DMS153 treated with DMSO at 0.1 percent for 48 hours (cell line): ENCODE data around the gene PTPRN2.
"Not testable (repeated sequence)": the region's sequence is repeated elsewhere in the genome, so short reads cannot be mapped to it uniquely, and the experiment has no call there.

Source experiments
- DNase-seq: peaks from one replicate; lab custom pipeline; 2025; ENCODE audit not compliant: unreplicated experiment; lab: John Stamatoyannopoulos, UW

PTPRN2 gene

DNA sequence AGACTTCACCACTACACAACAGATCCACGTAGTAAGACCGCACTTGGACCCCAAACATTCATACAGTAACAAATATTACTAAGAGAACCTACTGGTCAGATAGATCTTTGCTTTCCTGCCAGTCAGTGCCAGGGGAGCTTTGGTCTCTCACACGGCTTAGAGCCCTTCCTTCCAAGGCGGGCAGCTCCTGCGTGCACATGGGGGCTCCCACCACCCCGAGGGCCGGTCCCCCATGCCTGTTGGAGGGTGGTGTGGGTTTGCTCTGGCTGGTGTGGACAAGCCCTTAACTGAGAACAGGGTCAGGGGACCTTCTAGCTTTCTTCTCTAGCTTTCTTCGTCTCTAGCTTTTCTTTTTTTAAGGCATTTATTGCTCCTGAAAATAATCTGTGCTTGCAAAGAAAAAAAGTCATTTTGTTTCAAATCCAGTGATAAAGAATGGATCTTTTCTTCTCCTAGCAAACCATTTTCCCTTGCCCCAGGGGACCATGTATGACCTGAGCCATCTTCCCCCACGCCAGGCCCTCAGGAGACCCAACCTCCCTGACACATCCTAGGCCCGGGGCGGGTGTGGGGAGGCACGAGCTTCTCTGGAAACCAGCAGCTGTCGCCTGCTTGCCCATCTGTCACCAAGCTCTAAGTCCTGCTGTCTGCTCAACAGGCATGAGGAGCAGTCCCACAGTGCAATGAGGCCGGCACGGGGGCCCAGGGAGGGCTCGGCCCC, 591.1 kb downstream of the PTPRN2 start:
- no peak for DNase-seq

DNA sequence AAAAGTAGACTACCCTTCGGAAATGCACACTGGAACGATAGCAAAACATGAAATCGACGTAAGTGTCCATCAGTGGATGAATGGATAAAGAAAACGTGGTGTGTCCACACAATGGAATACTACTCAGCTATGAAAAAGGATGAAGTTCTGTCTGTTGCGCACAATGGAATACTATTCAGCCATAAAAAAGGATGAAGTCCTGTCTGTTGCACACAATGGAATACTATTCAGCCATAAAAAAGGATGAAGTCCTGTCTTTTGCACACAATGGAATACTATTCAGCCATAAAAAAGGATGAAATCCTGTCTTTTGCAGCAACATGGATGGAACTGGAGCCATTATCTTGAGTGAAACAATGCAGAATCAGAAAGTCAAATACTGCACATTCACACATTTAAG, 591.8 kb downstream of the PTPRN2 start:
- DNase-seq, result no peak

DNA sequence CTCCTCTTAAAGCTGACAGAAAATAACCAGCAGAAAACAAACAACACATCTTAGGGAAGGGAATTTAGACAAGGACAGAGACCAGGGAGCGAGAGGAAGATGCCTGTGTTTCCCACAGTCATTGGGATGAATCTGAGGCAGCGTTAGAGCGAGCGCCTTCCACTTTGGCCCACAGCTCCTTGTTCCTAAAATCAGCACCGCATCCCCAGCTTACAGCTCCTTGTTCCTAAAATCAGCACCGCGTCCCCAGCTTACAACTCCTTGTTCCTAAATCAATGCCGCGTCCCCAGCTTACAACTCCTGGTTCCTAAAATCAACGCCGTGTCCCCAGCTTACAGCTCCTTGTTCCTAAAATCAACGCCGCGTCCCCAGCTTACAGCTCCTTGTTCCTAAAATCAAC, 593.3 kb downstream of the PTPRN2 start:
- DNase-seq, result no peak

GRCh38 chr7:157993406-157994105, 594.1 kb downstream of the PTPRN2 start:
- no peak for DNase-seq

DNA sequence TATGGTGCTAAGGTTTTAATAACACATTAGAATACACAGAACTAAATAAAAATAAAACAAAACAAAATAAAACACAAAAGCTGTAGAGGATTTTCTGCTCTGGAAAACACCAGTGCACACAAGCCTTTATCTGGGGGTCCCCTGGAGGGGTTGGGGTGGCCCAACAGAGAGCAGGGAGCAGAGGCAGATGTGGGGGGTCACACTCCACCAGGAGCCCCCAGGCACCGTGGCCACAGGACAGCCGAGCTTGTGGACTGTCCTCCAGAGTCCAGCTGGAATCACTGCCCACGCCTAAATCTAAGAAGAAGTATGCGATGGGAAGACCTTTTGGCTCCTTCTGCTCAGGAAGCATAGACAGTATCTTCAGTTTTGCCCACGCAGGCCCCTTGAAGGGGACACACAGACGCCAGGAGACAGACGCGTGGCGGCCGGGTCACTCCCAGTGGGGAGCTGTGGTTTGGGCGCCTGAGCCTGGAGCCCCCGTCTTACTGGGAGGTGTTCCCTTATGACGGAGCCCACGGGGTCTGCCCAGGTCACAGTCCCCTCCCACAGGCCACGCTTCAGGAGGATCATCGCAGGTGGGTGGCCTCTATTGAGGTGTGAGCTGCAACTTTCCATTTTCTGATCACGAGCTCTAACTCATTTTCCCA, 595.0 kb downstream of the PTPRN2 start:
- DNase-seq, result no peak

- no peak for DNase-seq
Measured at GRCh38 chr7:157991761-157992160, 595.9 kb downstream of the PTPRN2 start.

DNA sequence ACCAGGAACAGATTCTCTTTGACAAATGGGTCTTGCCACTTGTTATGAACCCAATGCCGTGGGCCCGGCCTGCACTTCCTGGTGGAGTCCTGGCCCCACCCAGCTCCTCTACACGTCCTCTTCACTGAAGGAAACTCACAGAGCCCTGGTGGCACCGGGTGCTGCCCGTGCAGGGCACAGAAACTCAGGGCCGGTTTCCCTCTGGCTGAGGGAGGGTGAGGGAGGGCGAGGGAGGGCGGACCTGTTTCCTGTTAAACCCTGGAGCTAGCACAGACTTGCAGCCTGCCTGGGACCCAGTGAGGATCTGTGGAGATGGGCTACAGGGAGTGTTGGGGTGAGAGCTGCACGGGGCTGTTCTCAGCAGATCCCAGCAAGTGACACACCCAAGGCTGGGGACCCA, 596.3 kb downstream of the PTPRN2 start:
- DNase-seq, result peak; percentile 2

GRCh38 chr7:157990881-157991250, 596.8 kb downstream of the PTPRN2 start:
- no peak for DNase-seq

DNA sequence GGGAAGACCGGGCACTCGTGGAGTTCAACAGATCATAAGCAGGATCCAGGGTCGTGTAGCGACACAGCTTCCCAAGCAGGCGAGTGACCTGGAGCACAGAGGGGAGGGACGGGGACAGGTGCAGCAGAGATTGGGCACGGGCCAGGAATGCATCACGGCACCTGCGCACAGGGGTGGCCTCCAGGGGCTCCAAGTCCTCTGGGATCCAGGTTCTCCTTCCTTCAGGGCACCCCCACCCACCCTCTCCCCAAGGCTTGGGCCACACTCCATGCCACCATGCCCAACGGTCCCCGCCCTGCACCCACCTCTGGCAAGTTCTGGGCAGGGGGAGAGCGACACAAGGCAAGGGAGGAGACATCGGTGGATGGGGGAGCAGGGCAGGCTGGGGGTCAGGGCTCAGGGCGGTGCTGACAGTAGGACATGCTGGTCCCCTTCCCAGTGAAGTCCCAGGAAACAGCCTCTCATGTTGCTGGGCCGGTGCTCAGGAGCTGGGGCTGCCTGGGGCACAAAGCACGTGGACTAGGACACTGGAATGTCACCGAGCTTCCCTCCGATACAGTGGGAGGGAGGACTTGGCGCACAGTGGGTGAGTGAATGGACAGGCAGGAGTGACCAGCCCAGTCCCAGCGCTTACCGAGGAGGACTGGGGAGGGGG, 597.3 kb downstream of the PTPRN2 start:
- no peak for DNase-seq

DNA sequence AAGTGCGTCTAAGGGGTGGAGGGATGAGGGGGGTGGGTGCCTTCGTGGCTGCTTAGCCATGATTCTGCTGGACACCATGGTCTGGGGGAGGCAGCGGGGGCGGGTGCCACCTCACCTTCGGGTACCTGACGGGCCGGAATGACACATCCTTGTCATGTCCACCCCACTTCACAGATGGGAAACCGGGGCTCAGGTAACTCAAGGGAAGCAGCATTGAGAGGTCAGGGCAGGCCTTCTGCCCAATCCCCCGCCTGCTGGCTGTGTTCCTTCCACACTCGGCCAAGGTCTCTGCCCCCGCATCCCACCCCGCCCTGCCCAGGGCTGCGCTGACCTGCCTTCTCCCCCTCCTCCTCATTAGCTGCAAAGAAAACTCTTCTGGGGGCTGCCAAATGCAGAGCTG, 598.0 kb downstream of the PTPRN2 start:
- DNase-seq, result no peak

GRCh38 chr7:157987906-157988305, 599.7 kb downstream of the PTPRN2 start:
- DNase-seq, result no peak

- DNase-seq, result no peak
Measured at GRCh38 chr7:157986051-157986450, 601.6 kb downstream of the PTPRN2 start.

GRCh38 chr7:157985636-157986035, 602.0 kb downstream of the PTPRN2 start:
- no peak for DNase-seq

DNA sequence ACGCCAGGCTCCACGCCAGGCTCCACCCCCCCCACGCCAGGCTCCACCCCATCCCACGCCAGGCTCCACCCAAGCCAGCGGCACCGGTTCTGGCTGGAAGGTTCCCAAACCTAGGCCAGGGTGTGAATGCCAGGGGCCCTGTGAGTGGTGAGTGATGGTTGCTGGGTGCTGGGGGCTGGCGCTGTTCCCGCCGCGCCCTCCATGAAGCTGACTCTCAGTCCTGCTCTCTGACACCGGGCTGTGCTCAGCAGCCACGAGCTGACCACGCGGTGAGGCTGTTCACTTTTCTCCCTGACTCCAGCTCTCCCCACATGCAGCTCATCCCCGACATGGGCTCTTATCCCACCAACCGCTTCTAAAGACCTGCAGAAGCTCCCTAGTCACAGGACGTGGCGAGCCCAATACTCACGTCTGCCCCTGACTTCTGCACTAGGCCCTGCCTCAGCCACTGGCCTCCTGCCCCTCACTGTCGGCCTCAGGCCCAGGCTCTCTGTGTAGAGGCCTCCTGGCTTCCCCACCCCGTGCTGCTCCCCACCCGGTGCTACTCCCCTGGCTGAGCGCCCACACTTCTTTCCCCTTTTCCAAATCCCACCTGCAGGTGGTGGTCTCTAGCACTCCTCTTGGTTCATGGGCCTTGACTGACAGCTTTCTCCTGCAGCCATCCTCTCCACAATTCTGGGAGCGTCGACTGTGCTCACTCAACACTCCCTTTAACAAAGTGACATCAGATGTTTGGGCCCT, 603.0 kb downstream of the PTPRN2 start:
- no peak for DNase-seq

DNA sequence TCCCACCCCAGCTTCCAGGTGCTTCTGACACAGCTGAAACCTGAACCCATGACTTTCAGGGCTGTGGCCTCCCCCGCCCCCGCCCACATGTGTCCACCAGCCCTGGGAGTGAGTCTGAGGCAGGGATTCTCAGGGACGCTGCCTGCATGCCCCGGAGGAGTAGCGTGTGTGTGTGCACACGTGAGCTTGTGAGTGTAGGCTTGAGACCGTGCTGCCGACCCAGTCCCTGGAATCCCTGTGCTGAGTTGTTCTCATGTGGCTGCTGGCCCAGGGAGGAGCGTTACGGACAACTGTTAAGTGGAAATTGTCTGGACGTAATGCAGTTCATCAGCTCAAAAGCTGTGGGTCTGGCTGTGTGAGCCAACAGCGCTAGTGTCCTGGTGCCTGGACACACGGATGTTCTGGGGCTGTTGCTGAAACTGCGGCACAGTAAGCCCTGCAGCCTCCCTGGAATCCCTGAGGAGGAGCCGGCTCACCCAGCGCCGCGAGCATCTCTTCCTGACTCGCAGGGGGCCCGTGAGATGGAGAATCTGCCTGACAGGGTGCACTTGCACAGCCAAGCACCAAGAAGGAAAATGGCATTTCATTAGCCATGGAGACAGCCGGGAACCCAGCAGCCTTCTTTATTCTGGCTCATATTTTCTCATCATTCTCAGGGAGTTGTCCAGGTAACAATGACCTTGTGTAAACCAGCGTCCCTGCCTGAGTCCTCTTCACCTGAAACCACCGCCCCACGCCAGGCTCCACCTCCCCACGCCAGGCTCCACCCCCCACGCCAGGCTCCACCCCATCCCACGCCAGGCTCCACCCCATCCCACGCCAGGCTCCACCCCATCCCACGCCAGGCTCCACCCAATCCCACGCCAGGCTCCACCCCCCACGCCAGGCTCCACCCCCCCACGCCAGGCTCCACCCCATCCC, 603.9 kb downstream of the PTPRN2 start:
- no peak for DNase-seq

DNA sequence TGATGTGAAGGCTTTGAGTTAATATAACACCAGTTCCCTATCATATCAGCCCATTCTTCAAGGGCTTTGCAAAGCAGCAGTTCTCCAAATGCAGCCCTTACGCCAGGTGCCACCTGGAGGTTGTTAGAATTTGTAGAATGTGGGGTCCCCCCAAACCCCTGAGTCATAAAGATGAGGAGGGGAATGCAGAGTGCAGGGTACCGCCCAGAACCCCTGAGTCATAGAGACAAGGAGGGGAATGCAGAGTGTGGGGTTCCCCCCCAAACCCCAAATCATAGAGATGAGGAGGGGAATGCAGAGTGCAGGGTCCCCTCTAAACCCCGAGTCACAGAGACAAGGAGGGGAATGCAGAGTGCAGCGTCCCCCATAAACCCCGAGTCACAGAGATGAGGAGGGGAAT, 605.8 kb downstream of the PTPRN2 start:
- no peak for DNase-seq

GRCh38 chr7:157980774-157981173, 606.8 kb downstream of the PTPRN2 start:
- no peak for DNase-seq

DNA sequence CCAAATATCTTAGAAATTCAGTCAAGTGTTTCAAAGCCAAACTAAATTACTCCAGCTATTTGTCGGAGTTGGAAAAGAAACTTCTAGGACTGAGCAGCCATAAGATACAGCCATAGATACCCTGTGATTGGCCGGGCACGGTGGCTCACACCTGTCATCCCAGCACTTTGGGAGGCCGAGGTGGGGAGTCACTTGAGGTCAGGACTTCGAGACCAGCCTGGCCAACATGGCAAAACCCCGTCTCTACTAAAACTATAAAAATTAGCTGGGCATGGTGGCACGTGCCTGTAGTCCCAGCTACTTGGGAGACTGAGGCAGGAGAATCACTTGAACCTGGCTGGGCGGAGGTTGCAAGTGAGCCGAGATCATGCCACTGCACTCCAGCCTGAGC, 607.3 kb downstream of the PTPRN2 start:
- DNase-seq, result not testable (repeated sequence)

GRCh38 chr7:157979636-157980340, 607.8 kb downstream of the PTPRN2 start:
- DNase-seq, result no peak
